NCI-H1092 treated with DMSO at 0.1 percent for 48 hours (cell line): ENCODE measurements around the gene CDSN.

Experiments used
- DNase-seq: peaks from one replicate; lab custom pipeline; 2025; lab: John Stamatoyannopoulos, UW

Gene CDSN

DNA sequence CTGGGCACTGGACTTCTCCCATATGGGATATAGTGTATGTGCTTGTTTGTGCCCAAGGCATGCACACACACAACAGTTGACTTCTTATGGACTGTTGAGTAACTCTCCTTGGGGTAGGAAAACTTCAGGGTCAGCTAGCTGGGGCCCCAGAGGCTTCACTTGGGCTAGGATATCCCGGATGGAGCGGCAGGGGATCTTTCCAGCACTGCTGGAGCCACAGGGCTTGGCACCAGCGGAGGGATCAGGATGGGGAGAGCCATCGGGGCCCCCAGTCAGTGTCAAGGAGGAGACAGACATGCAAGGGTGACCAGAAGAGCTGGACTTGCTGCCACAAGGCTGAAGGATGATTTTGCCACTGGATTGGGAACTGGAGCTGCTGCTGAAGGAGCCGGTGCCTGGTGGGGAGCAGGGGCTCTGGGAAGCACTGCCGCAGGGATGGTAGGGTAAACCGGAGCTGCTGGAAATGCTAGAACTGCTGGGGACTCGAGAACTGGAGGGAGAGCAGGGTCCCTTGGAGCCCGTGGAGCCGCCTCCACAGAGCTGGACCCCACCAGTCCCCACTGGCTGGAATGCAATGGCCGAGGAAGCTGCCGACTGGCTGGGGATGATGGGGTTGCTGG is 4.2 kb downstream of the CDSN start:
- no peak for DNase-seq

DNA sequence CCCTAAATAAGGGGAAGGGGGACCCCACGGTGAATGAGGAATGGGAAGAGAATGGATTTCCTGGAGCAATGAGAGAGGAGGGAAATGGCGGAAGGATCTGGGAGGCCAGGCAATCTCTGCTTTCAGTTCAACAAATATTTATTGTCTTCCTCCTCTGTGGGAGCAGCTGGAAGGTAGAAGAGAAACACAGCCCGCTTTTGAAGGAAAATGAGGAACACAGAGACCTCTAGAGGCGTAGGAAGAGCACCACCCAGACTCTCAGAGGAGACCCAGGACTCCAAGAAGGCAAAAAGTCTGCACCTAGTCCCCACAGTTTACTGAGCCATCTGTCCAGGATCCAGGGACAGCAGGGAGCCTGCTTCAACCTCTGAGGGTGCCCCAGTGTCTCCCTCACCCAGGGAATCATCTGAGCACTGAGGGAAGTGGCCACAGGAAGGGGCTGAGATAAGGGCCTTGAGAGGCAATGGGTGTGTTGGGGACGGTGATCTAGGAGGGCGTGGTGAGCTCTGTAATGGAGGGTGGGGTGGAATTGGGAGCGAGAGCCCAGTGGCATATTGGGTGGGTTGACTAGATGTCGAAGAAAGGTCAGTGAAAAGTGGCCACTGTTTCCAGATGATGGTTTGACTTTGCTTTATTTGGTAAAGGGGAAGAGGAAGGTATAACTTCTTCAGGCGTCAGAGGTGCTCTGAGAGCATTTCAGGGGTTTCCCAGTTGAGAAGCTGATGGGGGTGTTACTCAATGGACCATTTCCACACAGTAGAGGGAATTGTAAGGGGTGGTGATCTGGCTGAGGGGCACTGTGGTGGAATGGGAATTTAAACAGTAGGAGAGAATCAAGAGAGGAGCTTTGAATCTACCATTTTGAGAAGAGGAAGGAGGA is 5.0 kb downstream of the CDSN start:
- no peak for DNase-seq

DNA sequence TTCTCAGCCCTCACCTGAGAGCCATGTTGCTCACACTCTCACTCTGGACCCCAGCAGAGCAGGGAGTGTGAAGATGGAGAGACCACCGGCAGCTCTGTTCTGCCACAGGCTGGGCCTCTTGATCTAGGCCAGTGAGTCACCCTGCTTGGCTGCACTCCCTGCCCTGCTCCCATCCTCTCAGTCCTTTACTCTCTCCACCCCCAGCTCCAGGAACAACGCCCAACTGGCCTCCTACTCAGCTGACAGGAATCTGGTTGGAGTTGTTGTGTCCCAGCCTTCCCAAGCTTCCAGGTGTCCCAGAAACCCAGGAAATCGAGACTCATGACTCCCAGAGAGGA is 5.7 kb downstream of the CDSN start, which contains the start of gene PSORS1C1:
Gene PSORS1C1, plus strand, starts transcription at position 260 of the 338 bp plus-strand sequence. CDS start 14,833 bp downstream, outside the sequence.
- DNase-seq, result no peak

GRCh38 chr6:31113861-31114540 is 6.2 kb downstream of the CDSN start:
- no peak for DNase-seq

DNA sequence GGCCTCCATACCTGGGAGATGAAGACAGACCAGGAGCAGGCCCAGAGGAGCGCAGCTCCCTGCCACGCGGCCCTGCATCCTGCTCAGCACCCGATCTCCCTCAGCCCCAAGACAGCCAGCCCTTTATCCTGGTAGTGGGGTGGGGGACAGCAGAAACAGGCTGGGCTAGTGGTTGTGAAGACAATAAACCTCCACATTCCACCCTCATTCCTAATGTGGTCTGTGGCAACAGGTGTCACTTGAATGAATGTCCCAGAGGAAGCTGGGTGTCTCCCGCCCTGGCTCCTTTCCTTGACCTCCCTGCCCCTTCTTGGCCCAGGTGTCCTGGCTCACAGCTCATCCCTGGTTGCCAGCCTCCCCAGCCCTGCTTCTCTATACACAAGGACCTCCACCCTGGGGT is 7.8 kb downstream of the CDSN start, which contains the start of gene C6orf15:
Gene C6orf15, minus strand, starts transcription at position 98 of the 400 bp plus-strand sequence. Its CDS starts 20 bp downstream, at position 78.
- no peak for DNase-seq

- DNase-seq, result no peak
Observed at GRCh38 chr6:31111712-31112111, 8.5 kb downstream of the CDSN start.

DNA sequence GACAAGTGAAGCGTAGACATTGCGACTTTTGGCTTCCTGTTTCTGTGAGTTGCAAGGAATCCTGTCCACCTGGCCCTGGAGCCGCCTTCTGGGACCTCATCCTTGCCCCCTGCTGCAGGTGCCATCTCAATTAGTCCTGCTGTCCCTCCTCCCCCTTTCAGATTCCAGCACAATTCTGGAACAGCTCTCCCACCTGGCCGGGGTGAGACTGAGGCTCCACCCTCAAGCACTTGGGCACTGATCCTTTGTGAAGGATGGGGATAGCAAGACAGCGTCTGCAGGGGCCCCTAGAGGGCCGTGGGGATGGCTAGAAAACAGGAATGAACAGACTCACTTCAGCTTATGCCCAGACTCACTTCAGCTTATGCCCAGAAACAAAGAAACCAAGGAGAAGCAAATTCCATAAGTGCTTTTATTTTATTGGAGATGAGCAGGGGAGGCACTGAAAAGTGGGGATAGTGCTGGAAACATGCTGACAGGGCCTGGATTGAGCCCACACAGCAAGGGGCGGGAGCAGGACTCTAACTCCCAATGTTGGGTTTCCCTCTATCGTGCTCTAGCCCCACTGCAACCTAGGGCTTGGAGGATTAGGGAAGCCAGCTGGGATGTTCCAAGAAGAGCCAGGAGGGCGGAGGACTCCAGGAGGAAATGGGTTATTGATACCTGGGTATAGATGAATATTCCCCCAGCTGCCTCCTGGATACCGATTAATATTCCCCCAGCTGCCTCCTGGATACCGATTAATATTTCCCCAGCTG is 9.2 kb downstream of the CDSN start:
- DNase-seq, result no peak

- DNase-seq, result no peak
Observed at GRCh38 chr6:31107052-31107451, 13.2 kb downstream of the CDSN start.

DNA sequence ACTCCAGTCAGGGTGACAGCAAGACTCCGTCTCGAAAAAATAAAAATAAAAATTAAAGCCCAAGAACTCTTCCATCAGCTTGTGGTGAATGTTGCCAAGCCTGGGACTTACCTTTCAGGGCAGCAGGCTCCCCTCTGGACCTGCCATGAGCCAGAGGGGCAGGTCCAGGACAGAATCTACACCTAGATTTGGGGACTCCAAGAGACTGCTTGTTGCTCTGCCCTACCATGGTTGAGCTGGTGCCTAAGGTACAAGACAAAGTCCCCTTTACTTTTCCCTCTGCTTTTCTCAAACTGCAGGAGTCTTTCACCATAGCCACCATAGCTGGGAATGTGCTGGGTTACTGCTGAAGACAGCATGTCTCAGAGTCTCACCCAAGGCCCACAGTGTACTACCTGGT is 17.1 kb downstream of the CDSN start:
- DNase-seq, result no peak

GRCh38 chr6:31098449-31098938 is 21.8 kb downstream of the CDSN start:
- no peak for DNase-seq

DNA sequence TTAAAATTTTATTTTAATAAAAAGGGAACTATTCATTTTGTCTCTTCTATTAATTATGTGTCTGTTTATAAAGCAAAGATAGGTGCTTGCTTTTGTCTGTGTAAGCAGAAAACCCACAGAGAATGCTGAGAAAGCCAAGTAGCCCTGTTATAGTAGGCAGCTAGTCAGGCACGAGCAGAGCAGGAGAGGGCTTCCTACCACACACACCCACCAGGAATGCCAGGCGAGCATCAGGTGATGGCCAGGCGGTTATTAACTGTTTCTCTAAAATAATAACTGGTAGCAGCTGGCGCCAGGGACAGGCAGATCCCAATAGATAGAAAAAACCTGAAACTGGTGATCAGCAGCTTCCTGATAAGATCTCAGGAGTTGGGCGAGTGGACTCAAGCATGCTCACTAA is 23.6 kb downstream of the CDSN start:
- no peak for DNase-seq

- DNase-seq, result no peak
Observed at GRCh38 chr6:31096215-31096614, 24.0 kb downstream of the CDSN start.

DNA sequence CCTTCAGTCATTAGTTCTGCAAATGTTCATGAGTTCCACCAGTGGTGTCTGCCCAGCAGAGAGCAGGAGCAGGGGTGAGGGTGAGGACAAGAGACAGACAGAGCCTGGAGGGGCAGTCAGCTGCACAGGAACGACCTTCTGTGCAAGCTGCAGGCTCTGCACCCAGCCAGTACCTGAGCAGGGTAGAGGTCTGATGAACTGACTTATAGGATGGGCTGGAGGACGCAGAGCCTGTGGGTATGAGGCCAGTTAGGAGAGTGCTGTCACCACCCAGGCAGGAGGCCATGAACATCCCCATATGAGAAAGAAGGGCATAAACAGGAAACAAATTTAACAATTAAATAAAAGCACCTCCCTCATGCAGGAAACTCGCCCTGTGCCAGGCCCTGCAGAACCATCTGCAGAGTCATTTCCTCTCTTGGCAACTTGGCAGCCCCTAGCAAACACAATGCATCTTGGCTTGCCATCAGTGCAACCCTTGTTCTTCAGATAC is 25.8 kb downstream of the CDSN start:
- no peak for DNase-seq

- no peak for DNase-seq
Observed at GRCh38 chr6:31092769-31093505, 27.3 kb downstream of the CDSN start.

GRCh38 chr6:31092238-31092637 is 28.0 kb downstream of the CDSN start:
- DNase-seq, result no peak

- DNase-seq, result no peak
Observed at GRCh38 chr6:31091680-31092079, 28.6 kb downstream of the CDSN start.

GRCh38 chr6:31090973-31091364 is 29.3 kb downstream of the CDSN start:
- DNase-seq, result no peak

DNA sequence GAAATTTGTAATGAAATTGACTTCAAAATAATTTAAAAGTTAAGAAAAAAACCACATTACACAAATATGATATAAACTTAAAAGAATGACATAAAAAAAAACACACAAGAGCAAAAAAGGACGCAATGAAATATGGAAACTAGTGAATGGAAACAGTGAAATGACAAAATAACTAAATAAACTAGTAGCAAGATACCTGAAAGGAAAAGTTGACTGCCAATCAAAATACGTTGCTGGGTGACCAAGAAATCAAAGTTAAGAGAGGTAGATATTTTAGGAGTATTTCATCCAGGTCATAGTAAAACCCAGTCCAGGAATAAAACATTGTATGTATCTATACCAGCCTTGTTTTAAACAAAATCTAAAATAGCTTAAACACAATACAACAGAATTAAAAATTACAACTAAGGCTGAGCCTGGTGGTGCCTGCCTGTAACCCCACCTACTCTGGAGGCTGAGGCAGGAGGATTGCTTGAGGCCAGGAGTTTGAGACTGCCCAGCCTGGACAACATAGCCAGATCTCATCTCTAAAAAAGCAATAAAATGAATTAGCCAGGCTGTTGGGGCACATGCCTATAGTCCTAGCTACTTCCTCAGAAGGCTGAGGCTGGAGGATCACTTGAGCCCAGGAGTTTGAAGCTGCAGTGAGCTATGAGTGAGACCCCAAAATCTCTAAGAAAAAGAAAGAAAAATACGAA is 29.8 kb downstream of the CDSN start:
- no peak for DNase-seq

DNA sequence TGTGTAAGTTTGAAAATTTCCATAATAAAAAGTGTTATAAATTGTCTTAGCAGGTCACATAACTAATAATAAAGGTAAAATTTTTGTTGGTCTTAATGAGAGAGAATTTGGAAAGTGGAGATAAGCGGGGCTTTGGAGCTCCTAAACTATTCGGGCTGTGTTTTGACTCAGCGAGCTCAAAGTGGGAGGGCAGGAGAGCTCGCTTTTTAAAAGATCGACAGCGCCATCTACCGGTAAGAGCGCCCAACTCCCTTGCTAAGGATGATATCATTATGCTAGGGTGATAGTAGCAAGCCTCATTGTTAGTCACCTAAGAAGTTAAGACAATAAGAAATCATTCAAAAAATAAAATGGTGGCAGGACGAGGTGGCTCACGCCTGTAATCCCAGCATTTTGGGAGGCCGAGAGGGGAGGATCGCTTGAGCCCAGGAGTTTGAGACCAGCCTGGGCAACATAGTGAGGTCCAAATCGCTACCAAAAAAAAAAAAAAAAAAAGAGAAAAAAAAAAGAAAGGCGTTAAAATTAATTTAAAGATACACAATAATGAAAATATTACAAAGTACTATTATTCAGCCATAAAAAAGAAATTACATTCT is 32.7 kb downstream of the CDSN start:
- DNase-seq, result peak; percentile 43
